ENCODE measurements around the gene EPHB4. TPM values are rescaled to one million over a fixed set of nuclear protein-coding genes. Genes with fewer than 3 reads are reported as not detected.

EPHB4 gene
- total RNA-seq, 2 donors from 2014 or later, result 106 to 117 TPM

DNA sequence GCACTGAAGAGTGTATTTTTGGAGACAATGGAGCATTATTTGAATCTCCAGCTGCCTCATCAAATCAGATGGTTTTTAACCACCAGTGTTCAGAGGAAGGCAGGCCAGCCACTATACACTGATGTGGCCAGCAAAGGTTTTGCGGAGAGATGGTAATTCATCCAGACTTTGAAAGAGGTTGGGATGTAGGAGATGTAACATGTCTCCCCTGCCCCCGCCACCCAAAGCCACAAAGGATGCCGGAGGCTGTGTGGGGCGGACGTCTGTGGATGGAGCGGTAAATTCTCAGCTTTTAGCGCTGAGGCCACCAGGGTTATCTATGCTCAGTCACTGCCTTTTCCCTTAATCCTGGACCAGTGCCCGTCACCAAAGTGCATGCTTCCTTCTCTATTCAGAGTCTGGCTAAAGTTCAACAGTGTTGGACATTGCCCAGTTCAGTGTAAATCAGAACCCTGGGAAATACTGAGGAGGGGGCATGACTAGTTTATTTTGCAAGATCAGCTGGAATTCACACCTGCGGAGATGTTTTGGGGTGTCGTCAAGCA, 36.2 kb upstream of the EPHB4 start:
- Histone ChIP-seq H3K9ac (ENCODE audit: extremely low read depth, low read length, poor library complexity, severe bottlenecking) (no peak overlapping the region), H3K27ac (ENCODE audit: low read depth, low read length) (no peak overlapping the region), H3K4me3 (ENCODE audit: low read length) (no peak overlapping the region), H3K4me1 (ENCODE audit: control insufficient read depth, insufficient read depth, low read length) (peaks cover 4% of the 10 kb centered on the region), H3K36me3 (ENCODE audit: control insufficient read depth, insufficient read depth, low read length) (peaks cover 10% of the 10 kb centered on the region), H3K27me3 (ENCODE audit: control insufficient read depth, insufficient read depth, low read length, poor library complexity, severe bottlenecking) (no peaks in the 10 kb centered on the region), H3K9me3 (ENCODE audit: control insufficient read depth, low read length) (no peaks in the 10 kb centered on the region)
- WGBS, 2 experiments (ENCODE audit: insufficient coverage in 1 of 2, insufficient read length in 1 of 2), result 92 to 95% methylated on average over 8 to 10 of the region's 10 CpGs
- Mint-ChIP-seq H3K4me1 (peaks cover 13% of the 10 kb centered on the region), H3K9me3 (no peaks in the 10 kb centered on the region), H3K36me3 (ENCODE audit: low read depth) (peaks cover 42% of the 10 kb centered on the region), H3K4me3 (no peak overlapping the region), H3K27me3 (ENCODE audit: insufficient read depth) (no peaks in the 10 kb centered on the region), H3K27ac (no peak overlapping the region)
- TF ChIP-seq, protein P1, sequence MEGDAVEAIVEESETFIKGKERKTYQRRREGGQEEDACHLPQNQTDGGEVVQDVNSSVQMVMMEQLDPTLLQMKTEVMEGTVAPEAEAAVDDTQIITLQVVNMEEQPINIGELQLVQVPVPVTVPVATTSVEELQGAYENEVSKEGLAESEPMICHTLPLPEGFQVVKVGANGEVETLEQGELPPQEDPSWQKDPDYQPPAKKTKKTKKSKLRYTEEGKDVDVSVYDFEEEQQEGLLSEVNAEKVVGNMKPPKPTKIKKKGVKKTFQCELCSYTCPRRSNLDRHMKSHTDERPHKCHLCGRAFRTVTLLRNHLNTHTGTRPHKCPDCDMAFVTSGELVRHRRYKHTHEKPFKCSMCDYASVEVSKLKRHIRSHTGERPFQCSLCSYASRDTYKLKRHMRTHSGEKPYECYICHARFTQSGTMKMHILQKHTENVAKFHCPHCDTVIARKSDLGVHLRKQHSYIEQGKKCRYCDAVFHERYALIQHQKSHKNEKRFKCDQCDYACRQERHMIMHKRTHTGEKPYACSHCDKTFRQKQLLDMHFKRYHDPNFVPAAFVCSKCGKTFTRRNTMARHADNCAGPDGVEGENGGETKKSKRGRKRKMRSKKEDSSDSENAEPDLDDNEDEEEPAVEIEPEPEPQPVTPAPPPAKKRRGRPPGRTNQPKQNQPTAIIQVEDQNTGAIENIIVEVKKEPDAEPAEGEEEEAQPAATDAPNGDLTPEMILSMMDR (conservative IDR thresholded peaks at IDR 0.05), result no peak
- no peak for DNase-seq

DNA sequence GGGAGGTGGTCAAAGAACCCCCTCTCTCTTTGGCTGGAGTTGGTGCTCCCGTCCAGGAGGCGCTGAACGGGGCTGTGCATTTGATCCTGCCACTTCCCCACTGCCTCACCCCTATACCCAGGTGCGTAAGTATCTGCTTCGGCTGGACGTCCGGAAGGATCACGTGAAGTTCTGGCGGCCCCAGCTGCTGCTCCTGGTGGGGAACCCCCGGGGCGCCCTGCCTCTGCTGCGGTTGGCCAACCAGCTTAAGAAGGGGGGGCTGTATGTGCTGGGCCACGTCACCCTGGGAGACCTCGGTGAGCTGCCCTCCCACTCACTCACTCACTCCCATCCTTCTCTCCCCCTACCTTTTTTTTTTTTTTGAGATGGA, 34.3 kb upstream of the EPHB4 start:
- no peak overlapping the region for H3K4me3 Mint-ChIP-seq
- H3K36me3 Mint-ChIP-seq (ENCODE audit: low read depth), result peaks cover 48% of the 10 kb centered on the region
- TF ChIP-seq, protein P1 (conservative IDR thresholded peaks at IDR 0.05), result no peak

DNA sequence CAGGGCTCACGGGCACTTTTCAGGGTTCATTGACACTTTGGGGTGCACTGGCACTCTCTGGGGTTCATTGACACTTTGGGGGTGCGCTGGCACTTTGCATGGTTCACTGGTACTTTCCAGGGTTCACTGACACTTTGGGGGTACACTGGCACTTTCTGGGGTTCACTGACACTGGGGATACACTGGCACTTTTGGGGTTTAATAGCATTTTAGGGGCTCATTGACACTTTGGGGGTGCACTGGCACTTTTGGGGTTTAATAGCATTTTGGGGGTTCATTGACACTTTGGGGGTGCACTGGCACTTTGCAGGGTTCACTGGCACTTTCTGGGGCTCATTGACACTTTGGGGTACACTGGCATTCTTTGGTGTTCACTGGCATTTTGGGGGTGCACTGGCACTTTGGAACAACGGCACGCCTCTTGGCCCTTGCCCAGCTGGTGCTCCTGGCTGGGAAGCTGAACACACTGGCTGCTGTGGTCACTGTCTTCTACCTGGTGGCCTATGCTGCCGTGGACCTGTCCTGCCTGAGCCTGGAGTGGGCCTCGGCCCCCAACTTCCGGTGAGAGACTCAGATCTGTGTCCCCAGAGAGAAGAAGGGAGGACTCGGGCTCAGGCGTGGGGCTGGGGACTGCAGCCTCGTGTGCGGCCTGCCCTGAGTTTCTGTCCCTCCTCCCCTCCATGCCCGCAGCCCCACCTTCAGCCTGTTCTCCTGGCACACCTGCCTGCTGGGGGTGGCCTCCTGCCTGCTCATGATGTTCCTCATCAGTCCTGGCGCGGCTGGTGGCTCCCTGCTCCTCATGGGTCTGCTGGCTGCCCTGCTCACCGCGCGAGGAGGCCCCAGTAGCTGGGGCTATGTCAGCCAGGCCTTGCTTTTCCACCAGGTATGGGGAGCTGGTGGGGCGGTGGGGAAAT, 33.6 kb upstream of the EPHB4 start:
- 94 to 96% methylated on average over 10 to 18 of the region's 18 CpGs for WGBS, 2 experiments (ENCODE audit: insufficient coverage in 1 of 2, insufficient read length in 1 of 2)
- H3K9me3 ChIP-seq (ENCODE audit: control insufficient read depth, low read length), result no peaks in the 10 kb centered on the region
- Mint-ChIP-seq H3K36me3 (ENCODE audit: low read depth) (peaks cover 48% of the 10 kb centered on the region), H3K27ac (no peak overlapping the region), H3K9me3 (no peaks in the 10 kb centered on the region), H3K4me1 (peaks cover 5% of the 10 kb centered on the region), H3K4me3 (no peak overlapping the region), H3K27me3 (ENCODE audit: insufficient read depth) (no peaks in the 10 kb centered on the region)
- H3K27me3 ChIP-seq (ENCODE audit: control insufficient read depth, insufficient read depth, low read length, poor library complexity, severe bottlenecking), result no peaks in the 10 kb centered on the region
- H3K9ac ChIP-seq (ENCODE audit: extremely low read depth, low read length, poor library complexity, severe bottlenecking), result no peak overlapping the region
- H3K36me3 ChIP-seq (ENCODE audit: control insufficient read depth, insufficient read depth, low read length), result peaks cover 10% of the 10 kb centered on the region
- DNase-seq, result no peak
- TF ChIP-seq, protein P1 (conservative IDR thresholded peaks at IDR 0.05), result no peak
- H3K4me1 ChIP-seq (ENCODE audit: control insufficient read depth, insufficient read depth, low read length), result peaks cover 3% of the 10 kb centered on the region
- H3K4me3 ChIP-seq (ENCODE audit: low read length), result no peak overlapping the region
- H3K27ac ChIP-seq (ENCODE audit: low read depth, low read length), result no peak overlapping the region

More for the DNA sequence above, 34.3 kb upstream of the EPHB4 start:
- no peak overlapping the region for H3K27ac ChIP-seq (ENCODE audit: low read depth, low read length)
- peaks cover 10% of the 10 kb centered on the region for H3K36me3 ChIP-seq (ENCODE audit: control insufficient read depth, insufficient read depth, low read length)
- H3K4me3 ChIP-seq (ENCODE audit: low read length), result no peak overlapping the region
- H3K9ac ChIP-seq (ENCODE audit: extremely low read depth, low read length, poor library complexity, severe bottlenecking), result no peak overlapping the region
- H3K9me3 ChIP-seq (ENCODE audit: control insufficient read depth, low read length), result no peaks in the 10 kb centered on the region
- 97% methylated on average over 9 to 14 of the region's 14 CpGs for WGBS, 2 experiments (ENCODE audit: insufficient coverage in 1 of 2, insufficient read length in 1 of 2)
- Mint-ChIP-seq H3K27me3 (ENCODE audit: insufficient read depth) (no peaks in the 10 kb centered on the region), H3K4me1 (peaks cover 5% of the 10 kb centered on the region), H3K27ac (no peak overlapping the region), H3K9me3 (no peaks in the 10 kb centered on the region)
- H3K27me3 ChIP-seq (ENCODE audit: control insufficient read depth, insufficient read depth, low read length, poor library complexity, severe bottlenecking), result no peaks in the 10 kb centered on the region
- peaks cover 3% of the 10 kb centered on the region for H3K4me1 ChIP-seq (ENCODE audit: control insufficient read depth, insufficient read depth, low read length)
- no peak for DNase-seq
